Subcutaneous adipose tissue (tissue), 4 donors: ENCODE measurements around the gene PPP1R10. TPM values are rescaled to one million over a fixed set of nuclear protein-coding genes. Genes with fewer than 3 reads are reported as not detected.

ENCODE experiments used
- CTCF ChIP-seq: fragments of 450-650 bp; IDR thresholded peaks from one replicate; pipeline ENCODE4 v1.5.1; 2016; ENCODE audit warnings: low read depth, mild to moderate bottlenecking, control low read depth, antibody characterized with exemption, moderate library complexity
- total RNA-seq, 4 donors: library from RNA; depleted of rRNA; stranded (reverse); fragments of >200 nt; gene quantifications; one replicate each; pipeline ENCODE4 v1.1.0, GENCODE V29; 2016

The PPP1R10 gene
- total RNA-seq, 4 donors from 2014 or later = 19.0 to 29.7 (median 27.6) TPM

GRCh38 chr6:30583921-30584320 is 33.1 kb downstream of the PPP1R10 start:
- TF ChIP-seq CTCF = no peak

GRCh38 chr6:30578051-30578450 is 39.0 kb downstream of the PPP1R10 start:
- TF ChIP-seq CTCF = no peak

GRCh38 chr6:30573113-30573512 is 43.9 kb downstream of the PPP1R10 start:
- TF ChIP-seq CTCF = no peak

- TF ChIP-seq CTCF = no peak
Observed at GRCh38 chr6:30572148-30572547, 44.9 kb downstream of the PPP1R10 start.

GRCh38 chr6:30571762-30572082 is 45.3 kb downstream of the PPP1R10 start:
- no peak for TF ChIP-seq CTCF

GRCh38 chr6:30571075-30571761 is 45.8 kb downstream of the PPP1R10 start, which contains the start of gene ABCF1:
TSS of gene ABCF1 (plus strand) at chr6:30571442. CDS start at chr6:30571488, 46 bp downstream.
- no peak for TF ChIP-seq CTCF

GRCh38 chr6:30570740-30571074 is 46.3 kb downstream of the PPP1R10 start:
- TF ChIP-seq CTCF = no peak
